Peyer's patch (tissue), 4 donors: Measurements from ENCODE around the gene CD300LG.

Source experiments
- POLR2A ChIP-seq, 2 donors: fragments of 450-650 bp; IDR thresholded peaks; one replicate each; pipeline ENCODE4 v1.5.1; 2017; ENCODE audit warnings: antibody characterized with exemption in 2 of 2, mild to moderate bottlenecking in 2 of 2, moderate library complexity in 2 of 2
- TF ChIP-seq, protein P1 (sequence below), 6 experiments: fragments of 450-650 bp in 4 of 6; fragments of 200-600 bp in 2 of 6; sonication (generic) in 1 of 6; IDR thresholded peaks; one replicate each; pipeline ENCODE4 v1.5.1; 2017 to 2019; ENCODE audit warnings: antibody characterized with exemption in 6 of 6, mild to moderate bottlenecking in 3 of 6, moderate library complexity in 1 of 6

DNA sequence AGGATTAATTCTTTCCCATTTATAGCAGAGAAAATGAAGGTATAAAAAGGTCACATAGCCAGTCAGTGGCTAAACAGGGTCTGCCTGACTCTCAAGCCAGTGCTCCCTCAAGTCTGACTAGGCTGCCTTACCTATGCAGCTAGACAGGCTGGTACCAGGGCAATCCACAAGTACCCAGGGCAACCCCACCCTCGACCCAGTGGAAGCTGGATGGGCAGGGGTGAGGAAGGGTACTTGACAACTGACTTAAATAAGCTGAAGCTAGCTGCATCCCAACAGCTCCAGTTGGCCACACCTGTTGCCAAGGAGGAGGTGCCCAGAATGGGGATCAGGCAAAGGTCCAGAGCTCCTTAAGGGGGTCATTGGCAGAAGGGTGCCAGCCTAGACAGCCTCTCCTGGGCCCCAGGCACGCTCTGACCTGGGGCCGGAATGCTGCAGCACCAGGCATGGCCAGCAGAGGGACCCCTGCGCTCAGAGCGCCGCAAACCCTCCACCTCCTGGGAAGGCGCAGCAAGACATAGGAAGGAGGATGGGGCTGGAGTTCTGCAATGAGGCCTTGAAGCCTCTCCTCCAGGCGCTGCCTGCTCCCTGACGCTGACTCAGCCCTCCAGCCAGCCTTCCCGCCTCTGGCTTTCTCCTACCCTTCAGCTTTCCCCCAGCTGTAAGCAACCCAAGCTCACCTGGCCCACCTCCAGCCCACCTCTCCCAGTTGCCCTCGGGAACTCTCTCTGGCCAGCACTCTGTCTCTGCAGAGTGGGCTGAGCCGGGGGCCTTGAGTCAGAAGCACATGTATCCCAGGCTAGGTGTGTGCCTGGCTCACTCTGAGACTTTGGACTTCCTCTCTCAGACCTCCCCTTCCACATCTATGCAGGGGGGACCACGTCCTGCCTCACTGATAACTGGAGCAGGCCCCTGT is 31.5 kb downstream of the CD300LG start:
- TF ChIP-seq, protein P1, sequence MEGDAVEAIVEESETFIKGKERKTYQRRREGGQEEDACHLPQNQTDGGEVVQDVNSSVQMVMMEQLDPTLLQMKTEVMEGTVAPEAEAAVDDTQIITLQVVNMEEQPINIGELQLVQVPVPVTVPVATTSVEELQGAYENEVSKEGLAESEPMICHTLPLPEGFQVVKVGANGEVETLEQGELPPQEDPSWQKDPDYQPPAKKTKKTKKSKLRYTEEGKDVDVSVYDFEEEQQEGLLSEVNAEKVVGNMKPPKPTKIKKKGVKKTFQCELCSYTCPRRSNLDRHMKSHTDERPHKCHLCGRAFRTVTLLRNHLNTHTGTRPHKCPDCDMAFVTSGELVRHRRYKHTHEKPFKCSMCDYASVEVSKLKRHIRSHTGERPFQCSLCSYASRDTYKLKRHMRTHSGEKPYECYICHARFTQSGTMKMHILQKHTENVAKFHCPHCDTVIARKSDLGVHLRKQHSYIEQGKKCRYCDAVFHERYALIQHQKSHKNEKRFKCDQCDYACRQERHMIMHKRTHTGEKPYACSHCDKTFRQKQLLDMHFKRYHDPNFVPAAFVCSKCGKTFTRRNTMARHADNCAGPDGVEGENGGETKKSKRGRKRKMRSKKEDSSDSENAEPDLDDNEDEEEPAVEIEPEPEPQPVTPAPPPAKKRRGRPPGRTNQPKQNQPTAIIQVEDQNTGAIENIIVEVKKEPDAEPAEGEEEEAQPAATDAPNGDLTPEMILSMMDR (IDR thresholded peaks at IDR 0.05) = peak; percentile 75 to 93 (median 87)
- no peak for TF ChIP-seq POLR2A (IDR thresholded peaks at IDR 0.05)
